Left renal cortex interstitium (tissue), 4 donors: Measurements from ENCODE around the gene IQCB1. TPM values are rescaled to one million over a fixed set of nuclear protein-coding genes. Genes with fewer than 3 reads are reported as not detected.
"Not testable (repeated sequence)": the region's sequence is repeated elsewhere in the genome, so short reads cannot be mapped to it uniquely, and the experiment has no call there.

Experiments used
- DNase-seq, 4 donors: peaks; one replicate each; pipeline ENCODE4 v3.0.0-alpha.2; 2013; ENCODE audit warnings: low read depth in 4 of 4, low spot score in 2 of 4, missing footprints in 1 of 4
- polyA plus RNA-seq, 4 donors: library from polyadenylated mRNA; unstranded; fragments of 120-200 nt; gene quantifications; one replicate each; pipeline ENCODE4 v1.2.1, GENCODE V29; 2013; ENCODE audit not compliant: insufficient read length in 4 of 4

IQCB1 gene
- polyA plus RNA-seq, 4 donors = 29.1 to 40.7 (median 39.2) TPM

DNA sequence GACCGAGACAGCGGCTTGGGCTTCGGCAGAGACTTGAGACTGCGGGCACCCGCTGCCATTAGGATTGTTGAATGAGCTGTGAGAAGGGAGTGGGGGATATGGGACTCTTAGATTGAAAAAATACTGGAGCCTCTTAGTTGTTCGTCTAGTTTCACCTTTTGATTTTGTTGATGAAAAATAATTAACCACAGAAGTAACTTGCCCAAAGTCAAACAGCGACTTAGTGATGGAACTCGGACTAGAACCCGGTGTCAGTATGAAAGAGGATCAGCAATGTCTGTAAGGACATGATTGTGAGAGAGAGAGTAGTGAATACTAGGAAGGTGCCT lies 84.8 kb downstream of the IQCB1 start:
- DNase-seq = no peak

DNA sequence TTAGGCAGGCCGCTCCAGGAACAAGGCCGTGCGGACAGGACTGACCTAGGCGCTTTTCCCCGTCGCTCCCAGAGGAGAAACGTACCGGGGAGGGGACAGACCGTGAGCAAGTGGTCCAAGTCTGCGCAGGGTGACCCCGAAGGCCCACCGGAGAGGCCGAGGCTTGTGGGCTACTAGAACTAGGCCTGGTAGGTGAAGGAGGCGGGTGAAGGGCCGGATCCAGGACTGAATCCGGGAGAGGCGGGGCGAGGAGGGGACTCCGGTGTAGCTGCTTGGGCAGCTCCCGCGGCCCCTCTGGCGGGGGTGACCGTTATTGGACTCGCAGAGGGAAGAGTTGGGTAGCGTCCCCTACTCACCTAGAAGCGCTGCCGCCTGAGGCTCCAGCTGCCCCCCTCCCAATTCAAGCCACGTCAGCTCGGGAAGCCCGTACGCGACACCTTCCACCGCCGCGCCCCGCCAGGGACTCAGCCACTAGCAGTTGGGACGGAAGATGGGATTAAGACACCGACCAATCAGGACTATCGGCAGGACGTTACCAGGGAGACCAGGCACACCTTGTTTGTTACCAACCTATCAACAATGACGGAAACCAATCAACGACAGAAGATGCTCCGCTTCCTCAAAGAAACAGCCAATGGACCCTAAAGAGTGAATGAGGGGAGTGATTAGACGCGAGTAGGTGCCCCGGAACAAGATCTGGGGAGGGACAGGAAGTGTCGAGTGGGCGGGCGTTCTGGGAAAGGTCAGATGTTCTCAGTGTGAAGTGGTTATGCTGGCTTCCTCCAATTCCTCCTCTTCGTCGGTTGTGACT lies 85.4 kb downstream of the IQCB1 start, which contains the start of gene GOLGB1:
TSS of gene GOLGB1 (minus strand) at position 466 of the 811 bp plus-strand sequence. CDS start 18,770 bp downstream, outside the sequence.
- DNase-seq = peak; percentile 92 to 98 (median 97)

DNA sequence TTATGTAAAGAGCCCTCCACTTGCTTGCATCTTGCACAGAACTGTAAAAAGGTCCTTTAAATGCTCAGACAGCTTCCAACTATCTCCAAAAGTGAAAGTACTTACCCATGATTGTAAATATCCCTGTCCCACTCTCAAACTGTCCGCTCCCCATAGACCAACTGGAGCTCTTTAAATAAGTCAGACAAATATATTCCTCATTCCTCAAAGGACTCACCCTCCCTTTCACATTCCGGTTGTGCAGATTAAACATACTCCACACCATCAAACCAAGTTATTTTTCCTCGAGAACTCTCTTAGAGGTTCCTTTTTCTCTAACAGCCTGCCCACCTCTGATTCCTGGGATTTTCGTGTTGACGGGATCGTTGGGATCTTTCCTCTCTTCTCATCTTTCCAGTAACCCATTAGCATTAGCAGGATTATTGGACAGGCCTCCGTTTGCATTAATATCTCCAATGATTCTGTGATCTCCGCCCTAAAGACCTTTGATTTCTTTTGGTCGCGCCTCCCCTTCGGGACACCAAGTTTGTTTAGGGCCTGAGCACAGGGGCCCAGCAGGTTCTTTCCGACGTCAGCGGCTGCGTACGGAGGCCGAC lies 86.1 kb downstream of the IQCB1 start:
- DNase-seq = peak in 3 of 4 donors; percentile 10 to 81 (median 54)

DNA sequence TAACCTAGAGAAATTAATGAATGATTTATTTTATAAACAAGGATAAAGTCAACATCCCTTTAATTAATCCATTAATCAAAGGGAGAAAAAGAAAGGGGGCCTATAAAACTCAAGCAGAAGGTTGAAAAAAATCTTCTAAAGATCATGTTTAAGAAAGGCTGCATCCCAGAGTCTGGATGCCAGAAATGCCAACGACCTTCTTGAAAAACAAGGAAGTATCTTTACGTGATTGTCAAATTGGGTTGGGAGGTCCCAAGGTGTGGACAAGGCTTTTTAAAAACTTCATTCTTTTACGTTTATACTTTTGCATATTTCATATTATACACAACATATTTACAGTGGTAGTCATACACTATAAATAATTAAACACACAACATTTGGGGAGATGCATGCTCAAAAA lies 86.9 kb downstream of the IQCB1 start:
- DNase-seq = no peak

DNA sequence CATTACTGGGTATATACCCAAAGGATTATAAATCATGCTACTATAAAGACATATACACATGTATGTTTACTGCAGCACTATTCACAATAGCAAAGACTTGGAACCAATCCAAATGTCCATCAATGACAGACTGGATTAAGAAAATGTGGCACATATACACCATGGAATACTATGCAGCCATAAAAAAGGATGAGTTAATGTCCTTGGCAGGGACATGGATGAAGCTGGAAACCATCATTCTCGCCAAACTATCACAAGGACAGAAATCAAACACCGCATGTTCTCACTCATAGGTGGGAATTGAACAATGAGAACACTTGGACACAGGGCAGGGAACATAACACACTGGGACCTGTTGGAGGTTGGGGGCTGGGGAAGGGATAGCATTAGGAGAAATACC lies 91.8 kb downstream of the IQCB1 start:
- not testable (repeated sequence) for DNase-seq

DNA sequence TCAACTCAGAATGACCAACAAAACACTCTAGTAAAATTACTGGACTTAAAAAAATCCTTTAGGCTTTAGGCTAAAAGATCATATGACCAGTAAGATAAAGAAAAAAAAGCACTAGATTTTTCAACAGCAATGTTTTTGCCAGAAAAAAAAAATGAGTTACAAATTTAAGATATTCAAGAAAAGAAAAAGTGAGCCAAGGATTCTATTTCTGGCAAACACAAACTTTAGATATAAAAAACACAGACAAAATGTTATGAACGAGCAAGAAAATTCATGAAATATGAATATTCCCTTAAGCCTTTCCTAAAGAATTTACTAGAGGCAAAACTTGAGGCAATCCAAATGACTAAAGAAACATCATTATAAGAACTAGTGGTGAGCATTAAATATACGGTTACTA lies 94.0 kb downstream of the IQCB1 start:
- DNase-seq = no peak

DNA sequence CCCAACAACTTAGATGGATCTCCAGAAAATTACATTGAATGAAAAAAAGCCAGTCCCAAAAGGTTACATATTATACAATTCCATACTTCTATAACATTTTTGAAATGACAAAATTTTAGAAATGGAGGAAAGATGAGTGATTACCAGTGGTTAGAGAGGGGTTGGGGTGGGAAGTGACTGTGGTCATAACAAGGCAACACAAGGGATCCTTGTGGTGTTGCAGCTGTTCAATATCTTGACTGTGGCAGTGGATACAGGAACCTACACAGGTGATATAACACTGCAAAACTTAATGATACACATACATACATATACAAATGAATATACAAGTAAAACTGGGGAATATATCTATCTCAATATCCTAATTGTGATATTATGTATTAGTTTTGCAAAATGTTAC lies 95.0 kb downstream of the IQCB1 start:
- DNase-seq = no peak

DNA sequence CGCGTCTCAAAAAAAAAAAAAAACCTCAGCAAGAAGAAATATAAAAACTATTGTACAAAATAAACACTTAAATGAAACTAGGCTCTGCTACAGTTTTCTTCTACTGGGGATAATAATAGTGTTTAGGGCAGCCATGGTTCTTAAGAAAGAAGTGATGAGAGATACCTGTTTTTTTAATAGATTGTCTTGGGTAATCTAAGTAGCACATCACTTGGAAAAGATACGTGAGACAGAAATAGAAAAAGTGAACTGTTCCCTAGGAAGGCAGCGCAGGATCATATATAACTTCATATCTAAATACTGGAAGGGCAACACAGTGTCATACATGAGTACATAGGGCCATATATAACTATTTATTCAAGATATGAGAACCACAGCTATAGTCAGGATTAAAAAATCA lies 97.2 kb downstream of the IQCB1 start:
- no peak for DNase-seq

DNA sequence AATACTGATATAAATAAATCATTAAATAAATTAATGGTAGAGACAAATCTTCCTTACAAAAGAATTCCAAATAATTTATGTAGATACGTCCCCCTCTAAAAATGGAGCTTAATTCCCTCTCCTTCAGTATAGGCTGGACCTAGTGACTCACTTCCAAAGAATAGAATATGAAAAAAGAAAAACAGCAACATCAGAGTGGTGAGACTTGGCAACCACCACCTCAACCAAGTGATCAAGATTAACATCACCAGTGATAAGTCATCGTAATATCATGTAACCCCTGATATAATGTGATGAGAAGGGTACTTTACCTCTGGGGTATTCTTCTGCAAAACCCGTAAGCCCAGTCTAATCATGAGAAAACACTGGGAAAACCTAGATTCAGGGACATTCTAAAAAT lies 98.7 kb downstream of the IQCB1 start:
- no peak for DNase-seq

DNA sequence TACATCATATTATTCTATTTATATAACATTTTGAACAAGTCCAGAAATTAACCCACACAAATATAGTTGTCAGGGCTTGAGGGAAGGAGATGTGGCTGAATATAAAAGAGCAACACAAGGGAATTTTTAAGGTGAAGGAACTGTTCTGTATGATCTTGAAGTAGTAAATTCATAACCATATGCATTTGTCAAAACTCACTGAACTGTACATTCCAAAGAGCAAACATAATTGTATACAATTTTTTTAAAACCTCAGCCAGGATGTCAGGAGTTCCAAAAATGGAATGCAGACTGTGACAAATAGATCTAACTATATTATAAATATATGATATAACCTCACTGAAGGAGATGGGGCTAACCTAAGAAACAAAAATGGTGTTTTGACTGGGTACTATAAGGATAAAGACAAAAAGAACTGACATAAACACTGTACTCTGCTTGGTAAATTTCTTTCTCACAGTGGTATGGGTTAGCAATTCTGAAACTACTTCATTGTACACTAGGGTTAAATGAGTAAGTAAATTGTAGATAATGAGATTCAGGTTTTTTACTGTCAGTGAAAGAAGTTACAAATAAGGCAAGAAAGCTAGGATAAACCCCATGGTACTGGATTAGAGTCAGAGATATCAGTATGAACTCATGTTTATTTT lies 99.7 kb downstream of the IQCB1 start:
- no peak for DNase-seq

DNA sequence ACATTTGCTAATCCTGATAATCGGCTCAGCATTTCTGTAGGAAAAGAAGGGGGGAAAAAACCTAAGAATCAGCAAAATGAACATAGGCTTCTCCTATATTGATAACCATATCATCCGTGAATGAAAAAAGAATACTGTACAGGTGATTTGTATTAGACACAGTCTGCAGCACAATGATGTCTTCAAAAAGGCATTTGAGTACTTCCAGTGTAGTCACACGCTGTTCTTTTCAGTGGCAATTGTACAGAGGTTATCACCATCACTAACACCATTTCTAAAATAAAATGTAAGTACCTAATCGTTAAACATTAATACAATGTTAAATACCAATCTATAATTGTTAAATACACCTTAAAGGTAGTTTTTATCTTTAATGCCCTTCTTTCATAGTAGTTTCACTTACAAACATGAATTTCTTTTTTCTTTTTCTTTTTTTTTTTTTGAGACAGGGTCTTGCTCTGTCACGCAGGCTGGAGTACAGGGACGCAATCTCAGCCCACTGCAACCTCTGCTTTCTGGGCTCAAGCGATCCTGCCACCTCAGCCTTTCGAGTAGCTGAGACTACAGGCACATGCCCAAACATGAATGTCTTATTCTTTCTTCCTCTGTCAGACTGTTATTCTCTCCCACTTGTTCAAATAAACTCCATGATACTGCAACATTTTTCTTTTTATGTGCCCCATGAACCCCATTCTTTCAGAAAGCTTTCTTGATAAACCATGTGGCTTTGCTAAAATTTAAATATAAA lies 103.7 kb downstream of the IQCB1 start:
- DNase-seq = no peak

DNA sequence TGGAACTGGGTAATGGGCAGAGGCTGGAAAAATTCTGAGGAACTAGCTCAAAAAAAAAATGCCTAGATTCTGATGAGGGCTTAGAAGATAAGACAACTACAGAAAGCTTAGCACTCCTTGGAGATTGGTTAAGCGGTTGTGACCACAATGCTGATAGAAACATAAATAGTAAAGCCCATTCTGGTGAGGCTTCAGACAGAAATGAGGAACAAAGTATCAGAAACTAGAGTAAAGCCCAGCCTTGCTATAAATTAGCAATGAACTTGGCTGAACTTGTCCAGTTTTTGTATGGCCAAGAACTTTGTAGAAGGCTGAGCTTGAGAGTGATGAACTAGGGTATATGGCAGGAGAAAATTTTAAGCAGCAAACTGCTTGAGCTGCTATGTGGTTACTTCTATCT lies 110.7 kb downstream of the IQCB1 start:
- DNase-seq = no peak

DNA sequence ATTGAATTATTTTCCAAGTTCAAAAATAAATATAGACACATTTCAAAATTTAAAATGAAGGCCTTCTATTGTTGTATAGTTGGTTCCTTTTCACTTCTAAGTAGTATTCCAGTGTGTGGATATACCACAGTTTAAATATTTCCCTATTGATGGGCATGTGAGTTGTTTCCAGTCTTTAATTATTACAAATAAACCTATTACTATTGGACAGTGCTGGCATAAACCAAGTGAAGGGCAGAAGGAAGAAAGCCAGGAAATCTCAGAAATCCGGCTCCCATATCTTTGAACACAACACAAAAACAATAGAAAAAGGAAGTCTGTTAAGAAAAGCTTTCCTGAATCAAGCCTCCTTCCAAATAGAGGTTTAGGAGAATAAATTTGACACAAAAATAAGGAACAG lies 111.4 kb downstream of the IQCB1 start:
- no peak for DNase-seq

DNA sequence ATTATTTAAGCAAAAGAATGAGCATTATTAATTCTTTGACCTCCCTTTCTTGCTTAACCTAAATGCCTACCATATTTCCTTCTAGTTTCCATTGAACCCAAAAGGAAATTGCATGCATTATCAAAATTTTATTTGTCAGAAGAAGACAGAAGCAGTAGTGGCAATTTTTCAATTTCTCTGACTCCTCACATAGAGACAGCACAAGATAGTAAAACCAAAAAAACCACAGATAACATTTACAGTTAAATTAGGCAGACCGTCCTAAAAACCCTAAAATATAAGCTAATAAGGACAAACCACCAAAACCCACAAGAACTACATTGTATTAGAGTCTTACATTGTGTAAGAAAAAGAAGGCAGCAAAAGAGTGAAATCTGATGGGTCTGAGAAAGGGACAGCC lies 112.4 kb downstream of the IQCB1 start:
- DNase-seq = no peak

DNA sequence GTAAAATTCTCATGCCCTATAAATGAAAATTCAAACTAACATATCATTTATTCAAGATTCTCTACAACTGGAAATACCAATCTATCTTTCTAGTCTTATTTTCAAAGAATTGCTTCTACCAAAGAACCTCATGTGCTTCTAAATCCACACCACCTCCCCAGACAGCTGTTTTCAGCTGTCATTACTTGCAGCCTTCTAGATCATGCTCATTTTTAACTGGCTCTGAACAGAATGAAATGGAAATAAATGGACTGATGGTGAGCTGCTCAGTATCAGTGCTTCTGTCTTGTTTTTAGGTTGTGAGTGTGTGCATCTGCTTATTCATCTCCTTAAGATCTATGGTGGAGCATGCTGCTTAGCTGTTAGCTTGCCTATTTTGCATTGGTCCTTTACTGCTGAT lies 114.7 kb downstream of the IQCB1 start:
- DNase-seq = no peak

Other genes starting within 250 kb of the IQCB1 start
- gene FBXO40, start 241.7 kb downstream of the IQCB1 start, polyA plus RNA-seq = under 1 TPM; 0.02 to 0.05 (median 0.04) TPM
- gene HCLS1, start 174.2 kb downstream of the IQCB1 start, polyA plus RNA-seq = 1 to 10 TPM; 5.5 to 8.3 (median 6.3) TPM
- gene GOLGB1, start 85.3 kb downstream of the IQCB1 start, polyA plus RNA-seq = 10 to 100 TPM; 68.1 to 92.1 (median 81.4) TPM
- 10 to 100 TPM in 1 of 4 donors, 1 to 10 TPM in 3; 7.8 to 10.6 (median 7.8) TPM for gene EAF2, start 149 bp upstream of the IQCB1 start, polyA plus RNA-seq
- 10 to 100 TPM in 3 of 4 donors, 1 to 10 TPM in 1; 7.3 to 16.6 (median 14.4) TPM for gene SLC15A2, start 59.3 kb upstream of the IQCB1 start, polyA plus RNA-seq
- 1 to 10 TPM; 8.0 to 9.2 (median 8.6) TPM for gene ILDR1, start 187.2 kb upstream of the IQCB1 start, polyA plus RNA-seq
- 1 to 10 TPM; 1.7 to 2.5 (median 2.0) TPM for gene CD86, start 220.3 kb upstream of the IQCB1 start, polyA plus RNA-seq